22Rv1 (cell line): ENCODE data around the gene CPLX3.

Source experiments
- H3K27ac ChIP-seq: fragments of 450-650 bp; 2 replicates; pipeline ENCODE4 v1.5.1; 2017
- ZFX ChIP-seq: fragments of 450-650 bp; IDR thresholded peaks from 2 replicates; pipeline ENCODE4 v1.6.1; 2017; ENCODE audit warnings: antibody characterized with exemption, borderline replicate concordance
- TF ChIP-seq, protein P1 (sequence below): fragments of 450-650 bp; IDR thresholded peaks from 2 replicates; pipeline ENCODE4 v1.5.1; 2017; ENCODE audit warnings: mild to moderate bottlenecking

CPLX3 gene

GRCh38 chr15:74794970-74795349, 31.5 kb upstream of the CPLX3 start:
- no peak overlapping the region for H3K27ac ChIP-seq
- no peak for TF ChIP-seq ZFX
- TF ChIP-seq, protein P1, sequence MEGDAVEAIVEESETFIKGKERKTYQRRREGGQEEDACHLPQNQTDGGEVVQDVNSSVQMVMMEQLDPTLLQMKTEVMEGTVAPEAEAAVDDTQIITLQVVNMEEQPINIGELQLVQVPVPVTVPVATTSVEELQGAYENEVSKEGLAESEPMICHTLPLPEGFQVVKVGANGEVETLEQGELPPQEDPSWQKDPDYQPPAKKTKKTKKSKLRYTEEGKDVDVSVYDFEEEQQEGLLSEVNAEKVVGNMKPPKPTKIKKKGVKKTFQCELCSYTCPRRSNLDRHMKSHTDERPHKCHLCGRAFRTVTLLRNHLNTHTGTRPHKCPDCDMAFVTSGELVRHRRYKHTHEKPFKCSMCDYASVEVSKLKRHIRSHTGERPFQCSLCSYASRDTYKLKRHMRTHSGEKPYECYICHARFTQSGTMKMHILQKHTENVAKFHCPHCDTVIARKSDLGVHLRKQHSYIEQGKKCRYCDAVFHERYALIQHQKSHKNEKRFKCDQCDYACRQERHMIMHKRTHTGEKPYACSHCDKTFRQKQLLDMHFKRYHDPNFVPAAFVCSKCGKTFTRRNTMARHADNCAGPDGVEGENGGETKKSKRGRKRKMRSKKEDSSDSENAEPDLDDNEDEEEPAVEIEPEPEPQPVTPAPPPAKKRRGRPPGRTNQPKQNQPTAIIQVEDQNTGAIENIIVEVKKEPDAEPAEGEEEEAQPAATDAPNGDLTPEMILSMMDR, result no peak

- H3K27ac ChIP-seq, result no peak overlapping the region
Measured at GRCh38 chr15:74795966-74796625, 30.3 kb upstream of the CPLX3 start.

DNA sequence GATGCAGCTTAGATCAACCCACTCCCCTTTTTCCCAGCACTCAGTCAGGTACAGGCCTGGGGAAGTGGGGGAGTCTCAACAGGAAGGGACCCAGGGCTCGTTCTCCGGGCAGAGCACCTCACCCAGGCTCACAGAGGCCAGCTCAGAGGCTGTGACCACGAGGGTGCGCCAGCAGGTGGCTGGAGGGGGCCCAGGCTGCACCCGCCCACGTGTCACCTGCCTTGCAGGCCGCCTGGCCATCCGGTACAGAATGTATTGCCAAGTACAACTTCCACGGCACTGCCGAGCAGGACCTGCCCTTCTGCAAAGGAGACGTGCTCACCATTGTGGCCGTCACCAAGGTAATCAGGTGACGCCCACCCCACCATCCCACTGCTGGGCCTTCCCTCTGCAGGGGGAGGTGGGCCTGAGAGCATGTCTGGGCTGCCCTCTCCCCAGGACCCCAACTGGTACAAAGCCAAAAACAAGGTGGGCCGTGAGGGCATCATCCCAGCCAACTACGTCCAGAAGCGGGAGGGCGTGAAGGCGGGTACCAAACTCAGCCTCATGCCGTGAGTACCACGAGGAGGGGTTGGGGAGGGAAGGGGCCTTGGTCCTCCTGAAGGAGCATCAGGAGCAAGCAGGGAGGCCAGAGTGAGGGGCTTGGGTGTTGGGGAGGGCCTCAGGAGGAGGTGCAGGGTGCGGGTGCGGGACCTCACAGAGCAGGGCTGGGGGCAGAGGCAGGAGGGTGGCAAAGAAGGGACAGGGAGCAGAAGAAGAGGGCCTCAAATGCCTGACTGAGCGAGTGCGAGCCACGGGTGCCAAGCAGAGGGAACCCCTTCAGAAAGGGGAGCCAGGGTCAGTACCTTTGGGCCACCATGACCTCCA, 27.8 kb upstream of the CPLX3 start:
- no peak overlapping the region for H3K27ac ChIP-seq
- TF ChIP-seq, protein P1, result peak; percentile 9; the same call in 1 of the 2 replicates
- TF ChIP-seq ZFX, result no peak

More at GRCh38 chr15:74795966-74796625, 30.3 kb upstream of the CPLX3 start:
- no peak for TF ChIP-seq ZFX
- TF ChIP-seq, protein P1, result no peak

DNA sequence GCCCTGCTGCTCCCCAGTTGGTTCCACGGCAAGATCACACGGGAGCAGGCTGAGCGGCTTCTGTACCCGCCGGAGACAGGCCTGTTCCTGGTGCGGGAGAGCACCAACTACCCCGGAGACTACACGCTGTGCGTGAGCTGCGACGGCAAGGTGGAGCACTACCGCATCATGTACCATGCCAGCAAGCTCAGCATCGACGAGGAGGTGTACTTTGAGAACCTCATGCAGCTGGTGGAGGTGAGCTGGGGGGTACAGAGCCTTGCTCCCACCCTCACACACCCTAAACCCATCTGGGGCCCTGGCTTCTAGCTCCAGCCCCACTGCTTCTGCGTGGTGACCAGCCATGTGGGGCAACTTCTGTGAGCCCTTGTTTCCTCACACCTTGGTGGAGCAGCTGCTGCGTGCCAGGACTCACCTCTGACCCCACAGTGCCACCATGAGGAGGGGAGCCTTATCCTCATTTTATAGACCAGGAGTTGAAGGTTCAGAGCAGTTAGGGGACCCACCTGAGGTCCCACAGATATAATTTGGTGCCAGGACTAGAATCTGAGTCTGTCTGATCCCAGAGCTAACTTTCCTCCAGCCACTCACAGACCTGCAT, 27.1 kb upstream of the CPLX3 start:
- TF ChIP-seq, protein P1, result no peak
- TF ChIP-seq ZFX, result no peak
- 0 out of 2 replicates have a peak overlapping the region, but pooled peaks have one; percentile 13 for H3K27ac ChIP-seq

- 0 out of 2 replicates have a peak overlapping the region, but pooled peaks have one; percentile 13 for H3K27ac ChIP-seq
- TF ChIP-seq, protein P1, result peak; percentile 95
- no peak for TF ChIP-seq ZFX
Measured at GRCh38 chr15:74799856-74800558, 26.4 kb upstream of the CPLX3 start.

DNA sequence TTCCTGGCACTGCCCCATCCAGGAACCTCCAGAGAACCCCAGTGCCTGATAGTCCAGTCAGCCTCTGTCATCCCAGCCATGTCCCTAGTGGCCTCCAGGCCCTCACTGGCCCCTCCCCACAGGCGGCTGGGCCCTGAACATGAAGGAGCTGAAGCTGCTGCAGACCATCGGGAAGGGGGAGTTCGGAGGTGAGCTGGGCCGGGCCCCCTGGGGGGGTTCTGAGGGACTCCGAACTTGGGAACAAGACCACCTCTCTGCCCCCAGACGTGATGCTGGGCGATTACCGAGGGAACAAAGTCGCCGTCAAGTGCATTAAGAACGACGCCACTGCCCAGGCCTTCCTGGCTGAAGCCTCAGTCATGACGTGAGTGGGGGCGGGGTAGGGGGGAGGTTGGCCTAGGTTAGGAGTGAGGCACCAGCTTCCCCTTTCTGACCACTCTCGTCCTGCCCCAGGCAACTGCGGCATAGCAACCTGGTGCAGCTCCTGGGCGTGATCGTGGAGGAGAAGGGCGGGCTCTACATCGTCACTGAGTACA, 25.8 kb upstream of the CPLX3 start:
- no peak overlapping the region for H3K27ac ChIP-seq
- TF ChIP-seq, protein P1, result no peak
- no peak for TF ChIP-seq ZFX
